ENCODE data around the gene GRID1. TPM values are rescaled to one million over a fixed set of nuclear protein-coding genes. Genes with fewer than 3 reads are reported as not detected.

Gene GRID1
- total RNA-seq, 2 donors from 2014 or later = 0.27 to 0.85 TPM

- DNase-seq (ENCODE audit: low spot score) = no peak
Measured at GRCh38 chr10:85600744-85601081, 765.9 kb downstream of the GRID1 start.

GRCh38 chr10:85600026-85600743 lies 766.4 kb downstream of the GRID1 start:
- ATAC-seq (ENCODE audit: insufficient number of reproducible peaks, low FRiP score, low read depth) (no peak), DNase-seq (ENCODE audit: low spot score) (no peak)
- Histone ChIP-seq H3K27ac (no peak overlapping the region), H3K4me1 (ENCODE audit: control insufficient read depth in 1 of 2, low read depth in 2 of 2) (no peaks in the 10 kb centered on the region), H3K4me3 (no peak overlapping the region), H3K36me3 (no peaks in the 10 kb centered on the region), H3K9me3 (no peaks in the 10 kb centered on the region), H3K27me3 (replicated peaks; ENCODE audit: insufficient read depth) (no peaks in the 10 kb centered on the region)
- no peak for TF ChIP-seq CTCF (IDR thresholded peaks at IDR 0.05)

More at GRCh38 chr10:85600744-85601081, 765.9 kb downstream of the GRID1 start:
- H3K27ac ChIP-seq = no peak overlapping the region
- no peak for TF ChIP-seq CTCF (IDR thresholded peaks at IDR 0.05)
- H3K4me3 ChIP-seq = no peak overlapping the region
- ATAC-seq (ENCODE audit: insufficient number of reproducible peaks, low FRiP score, low read depth) = no peak
- no peaks in the 10 kb centered on the region for H3K36me3 ChIP-seq
- H3K4me1 ChIP-seq (ENCODE audit: control insufficient read depth in 1 of 2, low read depth in 2 of 2) = no peaks in the 10 kb centered on the region
- H3K27me3 ChIP-seq (replicated peaks; ENCODE audit: insufficient read depth) = no peaks in the 10 kb centered on the region
- H3K9me3 ChIP-seq = no peaks in the 10 kb centered on the region

- no peaks in the 10 kb centered on the region for H3K27me3 ChIP-seq (replicated peaks; ENCODE audit: insufficient read depth)
- no peak for ATAC-seq (ENCODE audit: insufficient number of reproducible peaks, low FRiP score, low read depth)
- H3K4me1 ChIP-seq (ENCODE audit: control insufficient read depth in 1 of 2, low read depth in 2 of 2) = no peaks in the 10 kb centered on the region
- no peak overlapping the region for H3K4me3 ChIP-seq
- H3K36me3 ChIP-seq = no peaks in the 10 kb centered on the region
- H3K9me3 ChIP-seq = no peaks in the 10 kb centered on the region
- no peak overlapping the region for H3K27ac ChIP-seq
- no peak for DNase-seq (ENCODE audit: low spot score)
- no peak for TF ChIP-seq CTCF (IDR thresholded peaks at IDR 0.05)
Measured at GRCh38 chr10:85599081-85599480, 767.5 kb downstream of the GRID1 start.

- ATAC-seq (ENCODE audit: insufficient number of reproducible peaks, low FRiP score, low read depth) (no peak), DNase-seq (ENCODE audit: low spot score) (no peak)
- Histone ChIP-seq H3K27ac (no peak overlapping the region), H3K4me3 (no peak overlapping the region), H3K27me3 (replicated peaks; ENCODE audit: insufficient read depth) (no peaks in the 10 kb centered on the region), H3K9me3 (no peaks in the 10 kb centered on the region), H3K4me1 (ENCODE audit: control insufficient read depth in 1 of 2, low read depth in 2 of 2) (no peaks in the 10 kb centered on the region), H3K36me3 (no peaks in the 10 kb centered on the region)
- no peak for TF ChIP-seq CTCF (IDR thresholded peaks at IDR 0.05)
Measured at GRCh38 chr10:85598646-85599045, 767.9 kb downstream of the GRID1 start.

- DNase-seq (ENCODE audit: low spot score) (no peak), ATAC-seq (ENCODE audit: insufficient number of reproducible peaks, low FRiP score, low read depth) (no peak)
- H3K27me3 ChIP-seq (replicated peaks; ENCODE audit: insufficient read depth) = no peaks in the 10 kb centered on the region
- no peak overlapping the region for H3K27ac ChIP-seq
- no peak for TF ChIP-seq CTCF (IDR thresholded peaks at IDR 0.05)
- no peak overlapping the region for H3K4me3 ChIP-seq
- H3K4me1 ChIP-seq (ENCODE audit: control insufficient read depth in 1 of 2, low read depth in 2 of 2) = no peaks in the 10 kb centered on the region
- H3K9me3 ChIP-seq = no peaks in the 10 kb centered on the region
- no peaks in the 10 kb centered on the region for H3K36me3 ChIP-seq
Measured at GRCh38 chr10:85597006-85597405, 769.6 kb downstream of the GRID1 start.
